Measurements from ENCODE around the gene CLPTM1L. TPM values are rescaled to one million over a fixed set of nuclear protein-coding genes. Genes with fewer than 3 reads are reported as not detected.
"Not testable (repeated sequence)": the region's sequence is repeated elsewhere in the genome, so short reads cannot be mapped to it uniquely, and the experiment has no call there.

CLPTM1L gene
- polyA plus RNA-seq, 4 donors, result 71.9 to 133 (median 118) TPM

- no peak for DNase-seq (ENCODE audit: low read depth in 4 of 4, low spot score in 3 of 4)
Observed at GRCh38 chr5:1280177-1281037, 64.5 kb downstream of the CLPTM1L start.

DNA sequence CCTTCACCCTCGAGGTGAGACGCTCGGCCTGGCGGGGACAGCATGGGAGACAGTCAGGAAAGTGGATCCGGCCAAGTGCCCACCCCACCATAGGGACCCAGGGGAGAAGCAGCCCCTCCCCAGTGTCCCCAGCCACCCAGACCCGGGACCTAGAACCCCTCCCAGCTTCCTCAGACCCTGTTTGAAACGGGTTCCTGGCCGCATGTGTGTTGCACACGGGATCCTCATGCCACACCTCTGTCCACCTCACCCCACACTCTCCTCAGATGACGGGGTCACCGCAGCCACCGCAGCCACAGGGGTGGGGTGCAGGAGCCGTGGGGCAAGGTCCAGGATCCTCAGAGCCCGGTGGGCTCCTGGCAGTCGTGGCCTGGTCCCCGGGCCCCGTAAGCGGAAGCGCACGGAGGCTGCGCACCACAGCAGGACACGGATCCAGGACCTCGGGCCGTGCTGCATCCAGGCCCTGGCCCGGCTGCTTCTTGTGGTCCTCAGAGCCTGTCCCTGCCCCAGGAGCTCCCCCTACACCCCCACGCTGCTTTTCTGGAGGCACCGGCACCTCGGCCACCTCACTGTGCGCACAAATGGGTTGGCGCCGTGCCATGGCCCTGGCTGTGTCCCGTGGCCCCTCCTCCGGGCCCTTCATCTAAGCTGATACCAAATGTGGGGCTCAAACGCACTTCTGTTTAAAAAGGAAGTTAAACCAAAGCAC is 65.3 kb downstream of the CLPTM1L start:
- DNase-seq (ENCODE audit: low read depth in 4 of 4, low spot score in 3 of 4), result no peak

- no peak for DNase-seq (ENCODE audit: low read depth in 4 of 4, low spot score in 3 of 4)
Observed at GRCh38 chr5:1278656-1279442, 66.0 kb downstream of the CLPTM1L start.

DNA sequence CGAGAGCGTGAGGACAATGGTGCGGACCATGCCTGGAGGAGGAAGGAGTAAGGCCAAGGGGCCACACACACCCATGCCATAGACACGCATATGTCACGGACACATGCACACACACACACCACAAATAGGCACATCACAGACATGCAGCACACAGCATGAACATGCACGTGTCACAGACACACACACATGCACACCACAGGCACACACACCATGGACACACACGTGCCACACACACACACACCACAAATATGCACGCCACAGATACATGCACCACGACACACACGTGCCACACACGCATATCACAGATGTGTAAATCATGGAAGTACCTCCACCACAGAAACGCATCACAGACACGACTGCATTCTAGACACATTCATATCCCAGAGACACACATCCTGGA is 66.7 kb downstream of the CLPTM1L start:
- DNase-seq (ENCODE audit: low read depth in 4 of 4, low spot score in 3 of 4), result no peak

DNA sequence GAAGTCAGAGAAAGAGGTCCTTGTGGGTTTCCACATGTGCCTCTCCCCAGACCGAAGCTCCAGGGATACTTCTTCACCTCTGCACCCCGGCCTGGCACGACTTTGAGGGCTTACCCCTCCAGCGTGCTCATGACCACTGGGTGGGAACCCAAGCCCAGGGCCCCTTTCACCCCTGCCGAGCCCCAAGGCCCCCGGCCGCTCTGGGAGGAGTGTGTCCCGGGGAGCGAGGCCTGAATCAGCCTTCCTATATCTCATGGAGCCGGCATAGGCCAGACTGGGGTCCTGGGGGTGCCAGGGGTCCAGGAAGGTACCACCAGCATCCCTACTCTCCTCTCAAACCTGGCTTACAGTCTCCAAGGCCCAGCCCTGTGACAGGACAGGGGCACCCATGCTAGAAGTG is 67.1 kb downstream of the CLPTM1L start:
- no peak for DNase-seq (ENCODE audit: low read depth in 4 of 4, low spot score in 3 of 4)

GRCh38 chr5:1277331-1277730 is 67.6 kb downstream of the CLPTM1L start:
- DNase-seq (ENCODE audit: low read depth in 4 of 4, low spot score in 3 of 4), result no peak

GRCh38 chr5:1276930-1277329 is 68.0 kb downstream of the CLPTM1L start:
- DNase-seq (ENCODE audit: low read depth in 4 of 4, low spot score in 3 of 4), result no peak

GRCh38 chr5:1275397-1276391 is 69.2 kb downstream of the CLPTM1L start:
- not testable (repeated sequence) for DNase-seq (ENCODE audit: low read depth in 4 of 4, low spot score in 3 of 4)

DNA sequence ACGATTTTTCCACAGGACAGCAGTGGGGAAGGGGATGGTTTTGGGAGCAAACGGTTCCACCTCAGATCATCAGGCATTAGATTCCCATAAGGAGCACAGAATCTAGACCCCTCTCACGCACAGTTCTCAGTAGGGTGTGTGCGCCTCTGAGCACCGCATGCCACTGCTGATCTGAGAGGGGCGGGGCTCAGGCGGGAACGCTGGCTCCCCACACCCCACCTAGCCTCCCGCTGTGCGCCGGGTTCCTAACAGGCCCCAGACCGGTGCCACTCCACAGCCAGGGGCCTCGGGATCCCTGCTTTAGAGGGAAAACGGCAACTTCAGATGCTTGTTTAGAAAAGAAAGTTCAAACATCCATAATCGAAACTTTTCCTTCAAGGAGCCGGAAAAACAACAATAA is 70.4 kb downstream of the CLPTM1L start:
- no peak for DNase-seq (ENCODE audit: low read depth in 4 of 4, low spot score in 3 of 4)

DNA sequence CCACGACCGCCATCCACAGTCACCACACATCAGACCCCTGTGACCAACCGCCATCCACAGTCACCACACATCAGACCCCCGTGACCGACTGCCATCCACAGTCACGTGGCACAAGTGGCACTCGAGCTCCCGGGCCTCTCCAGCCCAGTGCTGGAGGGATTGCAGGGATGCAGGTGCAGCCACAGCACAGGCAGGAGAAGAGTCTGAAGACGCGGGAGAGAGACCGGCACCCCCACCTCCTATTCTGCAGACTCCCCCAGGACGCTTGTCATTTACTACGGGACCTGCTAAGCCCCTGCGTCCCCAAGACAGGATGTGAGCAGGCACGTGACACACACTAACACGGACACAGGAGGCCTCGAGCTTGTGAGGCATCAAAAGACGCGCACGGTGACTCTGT is 71.2 kb downstream of the CLPTM1L start:
- no peak for DNase-seq (ENCODE audit: low read depth in 4 of 4, low spot score in 3 of 4)

GRCh38 chr5:1272201-1272600 is 72.7 kb downstream of the CLPTM1L start:
- no peak for DNase-seq (ENCODE audit: low read depth in 4 of 4, low spot score in 3 of 4)

GRCh38 chr5:1270933-1271914 is 73.7 kb downstream of the CLPTM1L start:
- DNase-seq (ENCODE audit: low read depth in 4 of 4, low spot score in 3 of 4), result no peak

DNA sequence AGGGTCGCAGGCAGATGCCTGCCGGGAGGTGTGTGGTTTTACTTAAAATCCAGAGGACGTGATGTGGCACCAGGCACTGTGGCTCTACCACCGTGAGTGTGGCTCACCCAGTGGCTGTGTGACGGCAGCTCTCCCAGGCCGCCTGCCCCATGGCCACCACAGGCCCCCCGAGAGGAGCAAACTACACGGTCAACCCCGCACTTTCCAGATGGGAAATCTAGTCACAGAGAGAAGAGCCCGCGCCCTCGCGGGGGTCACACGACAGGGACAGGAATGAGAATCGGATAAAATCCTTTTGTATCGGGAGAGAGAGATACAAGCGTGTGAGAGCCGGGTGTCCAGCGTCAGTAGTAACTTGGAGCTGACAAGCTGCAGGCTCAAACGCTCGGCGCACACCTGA is 74.5 kb downstream of the CLPTM1L start:
- DNase-seq (ENCODE audit: low read depth in 4 of 4, low spot score in 3 of 4), result no peak

DNA sequence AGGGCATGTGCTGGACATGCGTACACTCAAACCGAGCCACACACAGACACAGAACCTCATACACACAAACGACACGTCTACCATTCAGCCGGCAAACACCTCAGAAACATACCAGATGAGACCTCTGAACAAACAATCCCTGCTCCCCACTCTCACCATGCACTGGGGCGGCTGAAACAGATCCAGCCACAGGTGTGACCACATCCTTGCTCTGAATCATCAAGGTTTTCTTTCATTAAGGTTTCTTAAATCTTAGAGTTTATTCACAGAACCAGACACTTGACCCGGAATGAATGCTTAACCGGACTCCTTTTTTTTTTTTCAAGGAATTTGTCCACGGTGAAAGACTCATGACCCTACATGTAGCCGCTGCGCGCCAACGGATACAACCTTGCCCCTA is 76.2 kb downstream of the CLPTM1L start:
- DNase-seq (ENCODE audit: low read depth in 4 of 4, low spot score in 3 of 4), result no peak

DNA sequence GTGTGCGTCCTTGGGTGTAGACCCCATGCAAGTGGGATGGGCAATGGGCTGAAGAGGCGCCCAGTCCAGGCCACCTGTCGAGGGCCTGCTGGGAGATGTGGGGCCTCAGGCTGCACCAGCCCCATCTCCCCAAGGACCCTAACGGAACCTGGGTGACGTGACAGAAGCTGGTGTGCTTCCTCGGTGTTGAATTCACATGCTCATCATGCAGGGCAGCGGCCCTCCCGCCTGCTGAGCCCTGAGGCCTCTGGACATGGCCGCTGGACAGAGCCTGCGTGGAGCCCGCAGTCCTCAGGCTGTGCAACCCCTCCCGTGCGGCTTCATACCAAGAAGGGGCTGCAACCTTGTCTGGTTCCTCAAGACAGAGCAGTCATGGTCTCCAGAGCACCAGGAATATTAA is 76.8 kb downstream of the CLPTM1L start:
- DNase-seq (ENCODE audit: low read depth in 4 of 4, low spot score in 3 of 4), result no peak

Measured in left renal pelvis (tissue), 4 donors.